Neuronal stem cell (in vitro differentiated cells): Measurements from ENCODE around the gene ASB9.
"Not testable (repeated sequence)": the region's sequence is repeated elsewhere in the genome, so short reads cannot be mapped to it uniquely, and the experiment has no call there.

Experiments
- DNase-seq: peaks from one replicate; pipeline ENCODE4 v3.0.0-alpha.2; 2013; ENCODE audit warnings: low spot score
- H2AFZ ChIP-seq: one replicate; pipeline ENCODE4 v1.6.1; 2013; ENCODE audit warnings: mild to moderate bottlenecking, low read length, inconsistent platforms
- H2AK5ac ChIP-seq: 2 replicates; pipeline ENCODE4 v1.6.1; 2013; ENCODE audit warnings: low read depth, mild to moderate bottlenecking, inconsistent platforms, low read length, moderate library complexity, mixed read lengths
- H2BK120ac ChIP-seq: 2 replicates; pipeline ENCODE4 v1.6.1; 2013; ENCODE audit warnings: low read depth, mild to moderate bottlenecking, inconsistent platforms, low read length, moderate library complexity, mixed read lengths
- H2BK12ac ChIP-seq: one replicate; pipeline ENCODE4 v1.6.1; 2013; ENCODE audit warnings: low read length, inconsistent platforms
- H2BK15ac ChIP-seq: 2 replicates; pipeline ENCODE4 v1.6.1; 2013; ENCODE audit warnings: mild to moderate bottlenecking, low read length, inconsistent platforms, mixed read lengths
- H2BK5ac ChIP-seq: one replicate; pipeline ENCODE4 v1.6.1; 2013; ENCODE audit warnings: inconsistent platforms, mild to moderate bottlenecking, low read length, moderate library complexity
- H3K14ac ChIP-seq: one replicate; pipeline ENCODE4 v1.6.1; 2013; ENCODE audit warnings: low read length, inconsistent platforms
- H3K18ac ChIP-seq: 2 replicates; pipeline ENCODE4 v1.6.1; 2013; ENCODE audit warnings: low read length, inconsistent platforms
- H3K23ac ChIP-seq: 2 replicates; pipeline ENCODE4 v1.6.1; 2013; ENCODE audit warnings: low read depth, mild to moderate bottlenecking, mixed read lengths, low read length, inconsistent platforms; ENCODE audit not compliant: poor library complexity
- H3K27ac ChIP-seq: replicated peaks from 3 replicates; pipeline ENCODE4 v1.5.1; 2013; ENCODE audit warnings: low read length, inconsistent platforms
- H3K27me3 ChIP-seq, 3 experiments: 2 replicates each; pipeline ENCODE4 v1.6.1; 2013; ENCODE audit warnings: low read length in 3 of 3, mild to moderate bottlenecking in 2 of 3, inconsistent platforms in 1 of 3, low read depth in 1 of 3, mixed read lengths in 1 of 3, moderate library complexity in 1 of 3; ENCODE audit not compliant: control insufficient read depth in 3 of 3, insufficient read depth in 3 of 3
- H3K36me3 ChIP-seq, 2 donors: replicated peaks in 1 of 2; 2 replicates each; pipeline ENCODE4 v1.6.1; 2013; ENCODE audit warnings: low read length in 2 of 2; ENCODE audit not compliant: control insufficient read depth in 2 of 2, insufficient read depth in 2 of 2
- H3K4ac ChIP-seq: 2 replicates; pipeline ENCODE4 v1.6.1; 2013; ENCODE audit warnings: inconsistent platforms, mild to moderate bottlenecking, low read length, moderate library complexity
- H3K4me1 ChIP-seq, 2 donors: 1 replicate in 1 of 2; 2 replicates in 1 of 2; pipeline ENCODE4 v1.6.1; 2013; ENCODE audit warnings: low read length in 2 of 2, low read depth in 1 of 2; ENCODE audit not compliant: control insufficient read depth in 2 of 2, insufficient read depth in 1 of 2
- H3K4me2 ChIP-seq: one replicate; pipeline ENCODE4 v1.6.1; 2013; ENCODE audit warnings: mild to moderate bottlenecking, low read length, inconsistent platforms; ENCODE audit not compliant: insufficient read depth, poor library complexity, severe bottlenecking
- H3K4me3 ChIP-seq, 2 donors: 2 replicates each; pipeline ENCODE4 v1.5.1; 2013; ENCODE audit warnings: low read length in 2 of 2, mild to moderate bottlenecking in 2 of 2, inconsistent platforms in 1 of 2, moderate library complexity in 1 of 2
- H3K79me1 ChIP-seq: one replicate; pipeline ENCODE4 v1.6.1; 2013; ENCODE audit warnings: low read depth, mild to moderate bottlenecking, inconsistent platforms, low read length, moderate library complexity
- H3K9ac ChIP-seq: one replicate; pipeline ENCODE4 v1.6.1; 2013; ENCODE audit warnings: mild to moderate bottlenecking, low read depth, low read length, inconsistent platforms; ENCODE audit not compliant: poor library complexity
- H3K9me3 ChIP-seq, 2 donors: replicated peaks in 1 of 2; 2 replicates each; pipeline versions ENCODE3 to v1.6.1; 2013; ENCODE audit warnings: low read length in 2 of 2, mild to moderate bottlenecking in 2 of 2, inconsistent platforms in 1 of 2, low read depth in 1 of 2, mixed read lengths in 1 of 2, moderate library complexity in 1 of 2; ENCODE audit not compliant: control insufficient read depth in 2 of 2, insufficient read depth in 1 of 2
- H4K8ac ChIP-seq: one replicate; pipeline ENCODE4 v1.6.1; 2013; ENCODE audit warnings: low read depth, mild to moderate bottlenecking, inconsistent platforms, low read length, moderate library complexity
- H4K91ac ChIP-seq: one replicate; pipeline ENCODE4 v1.6.1; 2013; ENCODE audit warnings: low read length, low read depth, mild to moderate bottlenecking, inconsistent platforms; ENCODE audit not compliant: poor library complexity
- WGBS, 2 donors: extraction: QIAGEN DNeasy Blood & Tissue Kit; methylation state at CpG; one replicate each; pipeline ENCODE4 v1.1.7; 2013; ENCODE audit warnings: missing lambda C conversion rate in 2 of 2, mixed read lengths in 1 of 2; ENCODE audit not compliant: insufficient read length in 2 of 2, insufficient replicate concordance in 1 of 2; ENCODE audit errors: extremely low coverage in 2 of 2; 5-methylcytosine and 5-hydroxymethylcytosine counted together

The ASB9 gene

DNA sequence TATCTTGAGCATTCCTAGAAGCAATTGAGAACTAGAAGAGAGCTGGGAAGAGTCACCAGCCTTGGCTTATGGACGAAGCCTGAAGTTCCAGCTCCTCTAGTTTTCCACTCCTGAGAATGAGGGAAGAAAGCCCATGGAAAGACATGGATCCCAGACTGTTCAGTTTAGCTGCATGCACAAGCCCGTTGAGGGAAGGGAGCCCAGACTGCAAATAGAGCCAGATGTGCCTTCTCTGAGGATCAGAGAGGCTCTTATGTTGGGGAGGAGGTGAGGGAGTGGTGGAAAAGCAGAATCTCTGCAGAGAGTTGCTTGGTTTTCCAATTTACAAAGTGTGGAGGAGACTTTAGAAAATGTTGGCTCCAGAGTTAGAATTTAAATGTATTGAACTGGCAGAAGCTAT is 69.0 kb downstream of the ASB9 start:
- Histone ChIP-seq H3K79me1 (no peaks in the 10 kb centered on the region), H3K4me2 (no peak overlapping the region), H3K36me3 (no peaks in the 10 kb centered on the region), H2BK120ac (no peak overlapping the region), H3K23ac (no peak overlapping the region), H3K9ac (no peak overlapping the region), H3K14ac (no peak overlapping the region), H2BK5ac (no peak overlapping the region), H3K4me1 (no peaks in the 10 kb centered on the region), H4K91ac (no peak overlapping the region), H2AFZ (no peak overlapping the region), H2AK5ac (no peak overlapping the region), H2BK15ac (no peak overlapping the region), H3K4ac (no peak overlapping the region), H4K8ac (no peak overlapping the region), H3K9me3 (no peaks in the 10 kb centered on the region), H3K4me3 (no peak overlapping the region), H2BK12ac (no peak overlapping the region), H3K27me3 (no peaks in the 10 kb centered on the region), H3K27ac (no peak overlapping the region), H3K18ac (no peak overlapping the region)
- no peak for DNase-seq
- WGBS, 2 donors = no CpG with 5 or more reads among the region's 2 CpGs

DNA sequence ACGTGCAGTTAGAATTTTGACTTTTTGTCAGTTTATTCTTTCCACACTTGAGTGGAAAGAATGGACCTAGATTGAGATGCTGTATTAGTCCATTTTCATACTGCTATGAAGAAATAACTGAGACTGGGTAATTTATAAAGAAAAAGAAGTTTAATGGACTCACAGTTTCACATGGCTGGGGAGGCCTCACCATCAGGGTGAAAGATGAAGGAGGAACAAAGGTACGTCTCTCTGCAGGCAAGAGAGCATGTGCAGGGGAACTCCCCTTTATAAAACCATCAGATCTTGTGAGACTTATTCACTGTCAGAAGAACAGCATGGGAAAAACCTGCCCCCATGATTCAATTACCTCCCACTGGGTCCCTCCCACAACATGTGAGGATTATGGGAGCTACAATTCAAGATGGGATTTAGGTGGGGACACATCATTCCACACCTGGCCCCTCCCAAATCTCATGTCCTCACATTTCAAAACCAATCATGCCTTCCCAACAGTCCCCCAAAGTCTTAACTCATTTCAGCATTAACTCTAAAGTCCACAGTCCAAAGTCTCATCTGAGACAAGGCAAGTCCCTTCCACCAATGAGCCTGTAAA is 71.2 kb downstream of the ASB9 start:
- H3K14ac ChIP-seq, H2AFZ ChIP-seq, H3K23ac ChIP-seq, H3K79me1 ChIP-seq, H2BK12ac ChIP-seq, H3K4me2 ChIP-seq, H2BK15ac ChIP-seq, H2BK120ac ChIP-seq, H4K91ac ChIP-seq, H3K4me1 ChIP-seq, H3K27me3 ChIP-seq, H3K27ac ChIP-seq, DNase-seq, H3K4ac ChIP-seq, H3K18ac ChIP-seq, H3K36me3 ChIP-seq, H3K9me3 ChIP-seq, H3K9ac ChIP-seq, H2BK5ac ChIP-seq, H2AK5ac ChIP-seq, H3K4me3 ChIP-seq, H4K8ac ChIP-seq: not testable (repeated sequence)
- no CpG with 5 or more reads among the region's 2 CpGs for WGBS, 2 donors

DNA sequence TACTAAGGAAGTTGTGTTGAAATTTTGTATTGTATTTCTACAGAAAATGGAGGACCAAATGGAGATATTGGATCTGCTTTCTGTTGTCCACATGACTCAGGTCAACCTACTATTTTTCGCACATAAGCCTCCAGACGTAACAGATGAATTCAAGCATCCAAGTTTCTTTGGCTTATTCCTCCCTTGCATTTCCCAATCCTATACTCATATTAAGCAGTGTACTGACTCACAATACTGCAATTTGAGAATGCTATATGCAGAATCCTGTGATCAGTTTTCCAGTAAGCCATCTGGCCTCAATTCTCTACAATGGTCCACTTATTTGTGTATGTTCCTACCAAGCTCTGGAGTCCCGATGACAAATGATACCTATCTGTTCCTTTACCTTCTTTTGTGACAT is 75.7 kb downstream of the ASB9 start:
- no peak overlapping the region for H3K4me2 ChIP-seq
- peaks cover 0 to 10% (median 0%) of the 10 kb centered on the region in 3 experiments for H3K27me3 ChIP-seq
- no peak overlapping the region for H3K4ac ChIP-seq
- no peak overlapping the region for H2BK120ac ChIP-seq
- H2AK5ac ChIP-seq = no peak overlapping the region
- H3K9ac ChIP-seq = no peak overlapping the region
- no peak overlapping the region for H2BK15ac ChIP-seq
- H3K18ac ChIP-seq = no peak overlapping the region
- no peaks in the 10 kb centered on the region for H3K36me3 ChIP-seq
- no peak overlapping the region for H3K27ac ChIP-seq
- no peak overlapping the region for H3K23ac ChIP-seq
- no peak overlapping the region for H4K8ac ChIP-seq
- H3K4me1 ChIP-seq = no peaks in the 10 kb centered on the region
- H3K79me1 ChIP-seq = no peaks in the 10 kb centered on the region
- no peak overlapping the region for H4K91ac ChIP-seq
- WGBS, 2 donors = no CpG with 5 or more reads among the region's 3 CpGs
- DNase-seq = no peak
- no peak overlapping the region for H3K4me3 ChIP-seq
- H2BK12ac ChIP-seq = no peak overlapping the region
- no peak overlapping the region for H2BK5ac ChIP-seq
- no peak overlapping the region for H2AFZ ChIP-seq
- no peak overlapping the region for H3K14ac ChIP-seq
- H3K9me3 ChIP-seq = no peaks in the 10 kb centered on the region
